CD14-positive monocyte (primary cell): Measurements from ENCODE around the gene B4GALT6. TPM values are rescaled to one million over a fixed set of nuclear protein-coding genes. Genes with fewer than 3 reads are reported as not detected.

ENCODE experiments used
- DNase-seq, 3 donors: peaks; one replicate each; pipeline ENCODE4 v3.0.0-alpha.2; 2011 to 2022
- H2AFZ ChIP-seq: 2 replicates; pipeline ENCODE4 v1.6.0; 2012; ENCODE audit warnings: mild to moderate bottlenecking, low read depth, low read length, inconsistent platforms; ENCODE audit not compliant: insufficient read depth, poor library complexity, severe bottlenecking
- H3K27ac ChIP-seq, 2 donors: 1 replicate in 1 of 2; 2 replicates in 1 of 2; pipeline ENCODE4 v1.5.1; 2012 to 2013; ENCODE audit warnings: low read length in 2 of 2, control low read depth in 1 of 2, inconsistent platforms in 1 of 2, low read depth in 1 of 2, mild to moderate bottlenecking in 1 of 2
- H3K27me3 ChIP-seq, 2 donors: one replicate each; pipeline versions ENCODE4 v1.6.0 to v1.6.1; 2011 to 2013; ENCODE audit warnings: low read length in 2 of 2; ENCODE audit not compliant: control insufficient read depth in 2 of 2, insufficient read depth in 2 of 2
- H3K36me3 ChIP-seq, 2 donors: replicated peaks in 1 of 2; 1 replicate in 1 of 2; 2 replicates in 1 of 2; pipeline versions ENCODE4 v1.5.1 to v1.6.1; 2012 to 2013; ENCODE audit warnings: low read length in 2 of 2, control low read depth in 1 of 2, inconsistent platforms in 1 of 2, mild to moderate bottlenecking in 1 of 2; ENCODE audit not compliant: insufficient read depth in 2 of 2, control insufficient read depth in 1 of 2
- H3K4me1 ChIP-seq, 2 donors: 1 replicate in 1 of 2; 2 replicates in 1 of 2; pipeline versions ENCODE4 v1.5.1 to v1.6.1; 2012 to 2013; ENCODE audit warnings: low read length in 2 of 2, control low read depth in 1 of 2, inconsistent platforms in 1 of 2, mild to moderate bottlenecking in 1 of 2, moderate library complexity in 1 of 2; ENCODE audit not compliant: insufficient read depth in 2 of 2, control insufficient read depth in 1 of 2
- H3K4me2 ChIP-seq: replicated peaks from 2 replicates; pipeline ENCODE3; 2012; ENCODE audit warnings: low read length, moderate library complexity, mild to moderate bottlenecking; ENCODE audit not compliant: poor library complexity, severe bottlenecking; ENCODE audit errors: extremely low read depth
- H3K4me3 ChIP-seq, 3 experiments: fragments of 200-600 bp in 1 of 3; sonication (generic) in 1 of 3; replicated peaks in 1 of 3; 1 replicate in 2 of 3; 2 replicates in 1 of 3; pipeline ENCODE4 v1.5.1; 2011 to 2013; ENCODE audit warnings: low read length in 3 of 3, mild to moderate bottlenecking in 3 of 3, control low read depth in 2 of 3, low read depth in 2 of 3, inconsistent platforms in 1 of 3, moderate library complexity in 1 of 3
- H3K79me2 ChIP-seq: 2 replicates; pipeline ENCODE4 v1.6.0; 2012; ENCODE audit warnings: mild to moderate bottlenecking, control low read depth, inconsistent platforms, low read length, moderate library complexity; ENCODE audit not compliant: insufficient read depth
- H3K9ac ChIP-seq: 2 replicates; pipeline ENCODE4 v1.6.0; 2017; ENCODE audit warnings: low read length, mild to moderate bottlenecking; ENCODE audit not compliant: insufficient read depth, poor library complexity, severe bottlenecking
- H3K9me3 ChIP-seq, 2 donors: replicated peaks in 1 of 2; 1 replicate in 1 of 2; 2 replicates in 1 of 2; pipeline versions ENCODE4 v1.5.1 to v1.6.1; 2012 to 2013; ENCODE audit warnings: low read length in 2 of 2, control low read depth in 1 of 2; ENCODE audit not compliant: control insufficient read depth in 1 of 2, insufficient read depth in 1 of 2
- H4K20me1 ChIP-seq: 2 replicates; pipeline ENCODE4 v1.6.0; 2012; ENCODE audit warnings: mild to moderate bottlenecking, low read length, control low read depth, moderate library complexity; ENCODE audit not compliant: insufficient read depth
- H3K27ac Mint-ChIP-seq, 7 donors: one replicate each; pipeline ENCODE4 v1.8.0; 2020; ENCODE audit warnings: mild to moderate bottlenecking in 7 of 7, mixed read lengths in 7 of 7, moderate library complexity in 6 of 7, inconsistent platforms in 2 of 7
- H3K27me3 Mint-ChIP-seq, 3 donors: one replicate each; pipeline ENCODE4 v1.8.0; 2021 to 2022; ENCODE audit warnings: low read depth in 3 of 3, mild to moderate bottlenecking in 3 of 3, mixed read lengths in 3 of 3, moderate library complexity in 3 of 3, inconsistent platforms in 1 of 3
- H3K36me3 Mint-ChIP-seq, 2 donors: one replicate each; pipeline ENCODE4 v1.8.0; 2020; ENCODE audit warnings: mixed read lengths in 2 of 2, inconsistent platforms in 1 of 2, mild to moderate bottlenecking in 1 of 2
- H3K4me1 Mint-ChIP-seq: one replicate; pipeline ENCODE4 v1.8.0; 2020; ENCODE audit warnings: mild to moderate bottlenecking, mixed read lengths
- H3K4me3 Mint-ChIP-seq, 2 donors: one replicate each; pipeline ENCODE4 v1.8.0; 2020; ENCODE audit warnings: mild to moderate bottlenecking in 2 of 2, mixed read lengths in 2 of 2, moderate library complexity in 1 of 2
- H3K9me3 Mint-ChIP-seq, 7 donors: one replicate each; pipeline ENCODE4 v1.8.0; 2020 to 2022; ENCODE audit warnings: mixed read lengths in 7 of 7, mild to moderate bottlenecking in 6 of 7, moderate library complexity in 6 of 7, inconsistent platforms in 2 of 7
- WGBS: methylation state at CpG from one replicate; pipeline ENCODE4 v1.1.5; 2013; ENCODE audit warnings: missing lambda C conversion rate; ENCODE audit not compliant: insufficient coverage; 5-methylcytosine and 5-hydroxymethylcytosine counted together
- intact Hi-C, 2 donors: fragments of 100-400 bp; cut with micrococcal nuclease; formaldehyde crosslinking; loops; one replicate each; pipeline versions ENCODE4 v1.15.0 to v1.15.1; 2023
- polyA plus RNA-seq, 3 donors: library from polyadenylated mRNA; depleted of rRNA in 1 of 3; unstranded in 2 of 3; stranded (reverse) in 1 of 3; fragments of 300-500 nt in 2 of 3; fragments of >200 nt in 1 of 3; fragmentation: Illumina TruSeq in 2 of 3; gene quantifications; 1 replicate in 2 of 3; 2 replicates in 1 of 3; pipeline ENCODE4 v1.2.3, GENCODE V29; 2012 to 2021
- TF ChIP-seq, protein P1 (sequence below): fragments of 200-600 bp; IDR thresholded peaks from one replicate; pipeline ENCODE4 v1.8.0; 2022; ENCODE audit warnings: antibody characterized with exemption, mild to moderate bottlenecking

Gene B4GALT6
- polyA plus RNA-seq, 3 donors: 0.09 to 0.68 (median 0.12) TPM

DNA sequence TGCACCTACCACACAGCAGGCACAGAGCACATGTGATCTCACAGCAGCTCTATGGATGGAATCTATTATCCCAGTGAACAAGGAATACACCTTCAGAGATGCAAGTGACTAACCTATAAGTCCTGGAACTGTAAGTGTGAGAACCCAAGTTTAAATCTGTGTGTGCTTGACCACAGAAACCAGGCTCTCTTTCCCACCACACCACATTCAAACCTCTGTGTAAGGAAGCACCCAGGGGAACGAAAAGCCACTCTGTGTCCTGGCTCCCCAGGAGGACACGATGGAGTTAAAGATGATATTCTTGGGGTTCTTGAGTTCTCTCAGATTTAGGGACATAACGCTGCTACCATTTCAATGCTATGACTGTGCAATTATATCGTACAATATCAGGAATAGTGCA is 53.8 kb downstream of the B4GALT6 start:
- H3K27me3 Mint-ChIP-seq: no peaks in the 10 kb centered on the region
- H3K4me3 ChIP-seq: no peak overlapping the region
- peaks cover 22% of the 10 kb centered on the region for H3K4me1 Mint-ChIP-seq
- H3K9me3 ChIP-seq: no peaks in the 10 kb centered on the region
- H4K20me1 ChIP-seq: no peaks in the 10 kb centered on the region
- 100% methylated on average over 1 of the region's 4 CpGs for WGBS
- no peak overlapping the region for H3K9ac ChIP-seq
- no peak overlapping the region for H3K4me2 ChIP-seq
- intact Hi-C loops: no loop called here
- H3K27me3 ChIP-seq: no peaks in the 10 kb centered on the region
- peaks cover 9 to 17% of the 10 kb centered on the region in 2 donors for H3K4me1 ChIP-seq
- TF ChIP-seq, protein P1, sequence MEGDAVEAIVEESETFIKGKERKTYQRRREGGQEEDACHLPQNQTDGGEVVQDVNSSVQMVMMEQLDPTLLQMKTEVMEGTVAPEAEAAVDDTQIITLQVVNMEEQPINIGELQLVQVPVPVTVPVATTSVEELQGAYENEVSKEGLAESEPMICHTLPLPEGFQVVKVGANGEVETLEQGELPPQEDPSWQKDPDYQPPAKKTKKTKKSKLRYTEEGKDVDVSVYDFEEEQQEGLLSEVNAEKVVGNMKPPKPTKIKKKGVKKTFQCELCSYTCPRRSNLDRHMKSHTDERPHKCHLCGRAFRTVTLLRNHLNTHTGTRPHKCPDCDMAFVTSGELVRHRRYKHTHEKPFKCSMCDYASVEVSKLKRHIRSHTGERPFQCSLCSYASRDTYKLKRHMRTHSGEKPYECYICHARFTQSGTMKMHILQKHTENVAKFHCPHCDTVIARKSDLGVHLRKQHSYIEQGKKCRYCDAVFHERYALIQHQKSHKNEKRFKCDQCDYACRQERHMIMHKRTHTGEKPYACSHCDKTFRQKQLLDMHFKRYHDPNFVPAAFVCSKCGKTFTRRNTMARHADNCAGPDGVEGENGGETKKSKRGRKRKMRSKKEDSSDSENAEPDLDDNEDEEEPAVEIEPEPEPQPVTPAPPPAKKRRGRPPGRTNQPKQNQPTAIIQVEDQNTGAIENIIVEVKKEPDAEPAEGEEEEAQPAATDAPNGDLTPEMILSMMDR: no peak
- peak overlapping the region in 1 of 2 donors; percentile 53 for H3K27ac ChIP-seq
- no peak overlapping the region for H3K4me3 Mint-ChIP-seq
- H3K36me3 ChIP-seq: no peaks in the 10 kb centered on the region
- peaks cover 0 to 8% of the 10 kb centered on the region in 2 donors for H3K36me3 Mint-ChIP-seq
- H2AFZ ChIP-seq: no peak overlapping the region
- peaks cover 0 to 2% (median 0%) of the 10 kb centered on the region in 7 donors for H3K9me3 Mint-ChIP-seq
- no peaks in the 10 kb centered on the region for H3K79me2 ChIP-seq
- no peak for DNase-seq
- peak overlapping the region in 2 of 7 donors; percentile 4 to 28 for H3K27ac Mint-ChIP-seq

- H3K27me3 Mint-ChIP-seq: no peaks in the 10 kb centered on the region
- H3K27ac ChIP-seq: no peak overlapping the region
- DNase-seq: no peak
- no peak overlapping the region for H3K27ac Mint-ChIP-seq
- no peak overlapping the region for H2AFZ ChIP-seq
- H3K36me3 ChIP-seq: no peaks in the 10 kb centered on the region
- intact Hi-C loops: no loop called here
- H3K4me2 ChIP-seq: no peak overlapping the region
- no peaks in the 10 kb centered on the region for H3K9me3 ChIP-seq
- WGBS: 96% methylated on average over 4 of the region's 6 CpGs
- H3K4me1 ChIP-seq: peaks cover 9 to 10% of the 10 kb centered on the region in 2 donors
- H3K9ac ChIP-seq: no peak overlapping the region
- H3K27me3 ChIP-seq: no peaks in the 10 kb centered on the region
- H3K36me3 Mint-ChIP-seq: no peaks in the 10 kb centered on the region
- no peak overlapping the region for H3K4me3 Mint-ChIP-seq
- peaks cover 0 to 2% (median 0%) of the 10 kb centered on the region in 7 donors for H3K9me3 Mint-ChIP-seq
- no peaks in the 10 kb centered on the region for H4K20me1 ChIP-seq
- no peak overlapping the region for H3K4me3 ChIP-seq
- TF ChIP-seq, protein P1: no peak
- H3K4me1 Mint-ChIP-seq: peaks cover 10% of the 10 kb centered on the region
- no peaks in the 10 kb centered on the region for H3K79me2 ChIP-seq
These were observed 58.0 kb downstream of the B4GALT6 start for GRCh38 chr18:31626409-31626808.
